Epithelial cell of esophagus (primary cell): ENCODE measurements around the gene LRMDA.
A peak's percentile ranks its signal among the peaks of the same experiment; 100 is the strongest.

Experiments
- DNase-seq: peaks from one replicate; pipeline ENCODE4 v3.0.0; 2010; ENCODE audit warnings: low read depth
- H3K4me3 ChIP-seq: 2 replicates; pipeline ENCODE4 v1.5.1; 2011; ENCODE audit warnings: mild to moderate bottlenecking, low read length, control low read depth
- CTCF ChIP-seq: IDR thresholded peaks from 2 replicates; pipeline ENCODE4 v1.5.1; 2011; ENCODE audit warnings: low read depth, mild to moderate bottlenecking, low read length, control low read depth, inconsistent platforms; ENCODE audit not compliant: insufficient read depth; ENCODE audit errors: missing control alignments

LRMDA gene

GRCh38 chr10:76394707-76395042, 963.3 kb downstream of the LRMDA start:
- H3K4me3 ChIP-seq: no peak overlapping the region
- TF ChIP-seq CTCF: no peak
- peak; percentile 18 for DNase-seq

- no peak overlapping the region for H3K4me3 ChIP-seq
- no peak for TF ChIP-seq CTCF
- DNase-seq: no peak
These were observed 963.8 kb downstream of the LRMDA start for GRCh38 chr10:76395251-76395650.

GRCh38 chr10:76396134-76396533, 964.7 kb downstream of the LRMDA start:
- no peak for TF ChIP-seq CTCF

GRCh38 chr10:76397181-76398042, 966.0 kb downstream of the LRMDA start:
- DNase-seq: no peak

More at GRCh38 chr10:76396134-76396533, 964.7 kb downstream of the LRMDA start:
- DNase-seq: no peak
- H3K4me3 ChIP-seq: no peak overlapping the region

GRCh38 chr10:76398043-76398710, 966.8 kb downstream of the LRMDA start:
- no peak for TF ChIP-seq CTCF
- DNase-seq: no peak
- no peak overlapping the region for H3K4me3 ChIP-seq

More at GRCh38 chr10:76397181-76398042, 966.0 kb downstream of the LRMDA start:
- TF ChIP-seq CTCF: no peak
- no peak overlapping the region for H3K4me3 ChIP-seq

GRCh38 chr10:76399226-76399625, 967.8 kb downstream of the LRMDA start:
- no peak for TF ChIP-seq CTCF
- no peak for DNase-seq

More at GRCh38 chr10:76399226-76399625, 967.8 kb downstream of the LRMDA start:
- H3K4me3 ChIP-seq: no peak overlapping the region
